Left renal pelvis (tissue), 4 donors: ENCODE results near the gene TFDP1. TPM values are rescaled to one million over a fixed set of nuclear protein-coding genes. Genes with fewer than 3 reads are reported as not detected.
"Not testable (repeated sequence)": the region's sequence is repeated elsewhere in the genome, so short reads cannot be mapped to it uniquely, and the experiment has no call there.

ENCODE experiments used
- DNase-seq, 4 donors: peaks; one replicate each; pipeline ENCODE4 v3.0.0-alpha.2; 2013; ENCODE audit warnings: low read depth in 4 of 4, low spot score in 3 of 4
- polyA plus RNA-seq, 4 donors: library from polyadenylated mRNA; unstranded; fragments of 120-200 nt; gene quantifications; one replicate each; pipeline ENCODE4 v1.2.1, GENCODE V29; 2013; ENCODE audit not compliant: insufficient read length in 4 of 4

Gene TFDP1
- polyA plus RNA-seq, 4 donors, result 85.0 to 92.6 (median 86.9) TPM

- DNase-seq, result no peak
Measured at GRCh38 chr13:113548778-113549621, 35.6 kb upstream of the TFDP1 start.

GRCh38 chr13:113550453-113550852 lies 34.1 kb upstream of the TFDP1 start:
- no peak for DNase-seq

GRCh38 chr13:113551081-113552000 lies 33.2 kb upstream of the TFDP1 start:
- DNase-seq, result no peak

- no peak for DNase-seq
Measured at GRCh38 chr13:113552079-113552478, 32.5 kb upstream of the TFDP1 start.

GRCh38 chr13:113552786-113553434 lies 31.6 kb upstream of the TFDP1 start:
- no peak for DNase-seq

GRCh38 chr13:113553511-113554332 lies 30.8 kb upstream of the TFDP1 start:
- DNase-seq, result no peak

- DNase-seq, result no peak
Measured at GRCh38 chr13:113554333-113554700, 30.2 kb upstream of the TFDP1 start.

- no peak for DNase-seq
Measured at GRCh38 chr13:113555141-113555540, 29.4 kb upstream of the TFDP1 start.

- DNase-seq, result no peak
Measured at GRCh38 chr13:113557013-113557412, 27.5 kb upstream of the TFDP1 start.

- no peak for DNase-seq
Measured at GRCh38 chr13:113558461-113558860, 26.1 kb upstream of the TFDP1 start.

GRCh38 chr13:113559061-113559460 lies 25.5 kb upstream of the TFDP1 start:
- no peak for DNase-seq

GRCh38 chr13:113559901-113560644 lies 24.5 kb upstream of the TFDP1 start:
- DNase-seq, result no peak

- DNase-seq, result no peak
Measured at GRCh38 chr13:113560645-113561416, 23.7 kb upstream of the TFDP1 start.

- DNase-seq, result no peak
Measured at GRCh38 chr13:113561417-113562084, 23.0 kb upstream of the TFDP1 start.

- peak in 1 of 4 donors; percentile 61 for DNase-seq
Measured at GRCh38 chr13:113562085-113562749, 22.3 kb upstream of the TFDP1 start.

- no peak for DNase-seq
Measured at GRCh38 chr13:113562844-113563243, 21.7 kb upstream of the TFDP1 start.

GRCh38 chr13:113563511-113563910 lies 21.0 kb upstream of the TFDP1 start:
- DNase-seq, result not testable (repeated sequence)
